ENCODE measurements around the gene AKT2. TPM values are rescaled to one million over a fixed set of nuclear protein-coding genes. Genes with fewer than 3 reads are reported as not detected.

AKT2 gene
- total and polyA plus RNA-seq, 10 of the 15 experiments (the other 5 are each of a cell fraction or from before 2014, with no cell fraction given), result 1.0 to 185 (median 71.5) TPM

- FAIRE-seq, result no peak
- no peaks in the 10 kb centered on the region for H3K9me3 ChIP-seq (replicated peaks; ENCODE audit: control insufficient read depth, insufficient read depth, low read length)
- RAD21 ChIA-PET (ENCODE audit: unreplicated experiment), result no interaction called here
- no peak for ATAC-seq
- WGBS (ENCODE audit: insufficient coverage, insufficient replicate concordance, low lambda C conversion rate, missing lambda C conversion rate), result 76% methylated on average over 10 of the region's 10 CpGs
- DNase-seq (ENCODE audit: low read depth, low spot score), result no peak
- H3K27ac ChIP-seq (ENCODE audit: control insufficient read depth, insufficient read depth), result no peak overlapping the region
- CTCF ChIA-PET, result interaction anchor here (1.1 kb wide), 1 partner anchor 25 kb away, joined by 3 read pairs; no protein-coding TSS in a partner anchor
- POLR2A ChIA-PET, result no interaction called here
- in situ Hi-C loops (cut with MboI), result no loop called here
- peaks cover 2% of the 10 kb centered on the region; the same call in 1 of the 2 replicates for H3K79me2 ChIP-seq (ENCODE audit: control insufficient read depth, insufficient read depth, low read length)
- no peak overlapping the region for H3K4me3 ChIP-seq
- H3K4me2 ChIP-seq (ENCODE audit: control insufficient read depth, insufficient read depth), result no peak overlapping the region
- H3K9ac ChIP-seq (ENCODE audit: control insufficient read depth, insufficient read depth, low read length), result no peak overlapping the region
- no peaks in the 10 kb centered on the region for H4K20me1 ChIP-seq (ENCODE audit: control insufficient read depth, insufficient read depth)
- H3K27me3 ChIP-seq (replicated peaks in 1 of 2; ENCODE audit: control insufficient read depth in 2 of 2, insufficient read depth in 2 of 2, low read length in 1 of 2), result no peaks in the 10 kb centered on the region
- SMC1A ChIA-PET (ENCODE audit: uncharacterized antibody, unreplicated experiment), result no interaction called here
- H3K36me3 ChIP-seq (ENCODE audit: control insufficient read depth in 2 of 2, insufficient read depth in 2 of 2, low read length in 1 of 2), result peaks cover 14 to 15% of the 10 kb centered on the region in 2 experiments; a peak in 3 of 4 replicates
- no peaks in the 10 kb centered on the region for H3K4me1 ChIP-seq (ENCODE audit: control insufficient read depth, insufficient read depth, low read length)
- no TSS peak for BruUV-seq (replicated peaks)
- intact Hi-C loops (cut with micrococcal nuclease; ENCODE audit: unreplicated experiment), result no loop called here
- H2AFZ ChIP-seq (ENCODE audit: control insufficient read depth, low read depth, low read length), result no peak overlapping the region
- TF ChIP-seq, protein P1, sequence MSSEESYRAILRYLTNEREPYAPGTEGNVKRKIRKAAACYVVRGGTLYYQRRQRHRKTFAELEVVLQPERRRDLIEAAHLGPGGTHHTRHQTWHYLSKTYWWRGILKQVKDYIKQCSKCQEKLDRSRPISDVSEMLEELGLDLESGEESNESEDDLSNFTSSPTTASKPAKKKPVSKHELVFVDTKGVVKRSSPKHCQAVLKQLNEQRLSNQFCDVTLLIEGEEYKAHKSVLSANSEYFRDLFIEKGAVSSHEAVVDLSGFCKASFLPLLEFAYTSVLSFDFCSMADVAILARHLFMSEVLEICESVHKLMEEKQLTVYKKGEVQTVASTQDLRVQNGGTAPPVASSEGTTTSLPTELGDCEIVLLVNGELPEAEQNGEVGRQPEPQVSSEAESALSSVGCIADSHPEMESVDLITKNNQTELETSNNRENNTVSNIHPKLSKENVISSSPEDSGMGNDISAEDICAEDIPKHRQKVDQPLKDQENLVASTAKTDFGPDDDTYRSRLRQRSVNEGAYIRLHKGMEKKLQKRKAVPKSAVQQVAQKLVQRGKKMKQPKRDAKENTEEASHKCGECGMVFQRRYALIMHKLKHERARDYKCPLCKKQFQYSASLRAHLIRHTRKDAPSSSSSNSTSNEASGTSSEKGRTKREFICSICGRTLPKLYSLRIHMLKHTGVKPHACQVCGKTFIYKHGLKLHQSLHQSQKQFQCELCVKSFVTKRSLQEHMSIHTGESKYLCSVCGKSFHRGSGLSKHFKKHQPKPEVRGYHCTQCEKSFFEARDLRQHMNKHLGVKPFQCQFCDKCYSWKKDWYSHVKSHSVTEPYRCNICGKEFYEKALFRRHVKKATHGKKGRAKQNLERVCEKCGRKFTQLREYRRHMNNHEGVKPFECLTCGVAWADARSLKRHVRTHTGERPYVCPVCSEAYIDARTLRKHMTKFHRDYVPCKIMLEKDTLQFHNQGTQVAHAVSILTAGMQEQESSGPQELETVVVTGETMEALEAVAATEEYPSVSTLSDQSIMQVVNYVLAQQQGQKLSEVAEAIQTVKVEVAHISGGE (CRISPR knock-in tag; IDR thresholded peaks at IDR 0.05), result no peak
- no peak for TF ChIP-seq HDGF (IDR thresholded peaks at IDR 0.05)
- TF ChIP-seq ZNF24 (IDR thresholded peaks at IDR 0.05), result no peak
- no peak for TF ChIP-seq MEF2A (IDR thresholded peaks at IDR 0.05; ENCODE audit: insufficient read depth, low read depth, low read length)
- TF ChIP-seq NR2C1 (IDR thresholded peaks at IDR 0.05), result no peak
- no peak for TF ChIP-seq GATAD2B (conservative IDR thresholded peaks at IDR 0.05; ENCODE audit: low read depth)
- no peak for TF ChIP-seq ATF2 (IDR thresholded peaks at IDR 0.05; ENCODE audit: low read length)
- TF ChIP-seq, protein P2, sequence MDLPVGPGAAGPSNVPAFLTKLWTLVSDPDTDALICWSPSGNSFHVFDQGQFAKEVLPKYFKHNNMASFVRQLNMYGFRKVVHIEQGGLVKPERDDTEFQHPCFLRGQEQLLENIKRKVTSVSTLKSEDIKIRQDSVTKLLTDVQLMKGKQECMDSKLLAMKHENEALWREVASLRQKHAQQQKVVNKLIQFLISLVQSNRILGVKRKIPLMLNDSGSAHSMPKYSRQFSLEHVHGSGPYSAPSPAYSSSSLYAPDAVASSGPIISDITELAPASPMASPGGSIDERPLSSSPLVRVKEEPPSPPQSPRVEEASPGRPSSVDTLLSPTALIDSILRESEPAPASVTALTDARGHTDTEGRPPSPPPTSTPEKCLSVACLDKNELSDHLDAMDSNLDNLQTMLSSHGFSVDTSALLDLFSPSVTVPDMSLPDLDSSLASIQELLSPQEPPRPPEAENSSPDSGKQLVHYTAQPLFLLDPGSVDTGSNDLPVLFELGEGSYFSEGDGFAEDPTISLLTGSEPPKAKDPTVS (IDR thresholded peaks at IDR 0.05; ENCODE audit: low read depth, low read length), result no peak
- no peak for TF ChIP-seq CBX3 (IDR thresholded peaks at IDR 0.05; ENCODE audit: borderline replicate concordance, low read depth)
- no peak for TF ChIP-seq FOXK2 (IDR thresholded peaks at IDR 0.05)
- no peak for TF ChIP-seq MTA2 (IDR thresholded peaks at IDR 0.05; ENCODE audit: low read depth)
- TF ChIP-seq IKZF1 (conservative IDR thresholded peaks at IDR 0.05), result no peak
- no peak for TF ChIP-seq SRF (IDR thresholded peaks at IDR 0.05; ENCODE audit: low read depth in 2 of 2, low read length in 2 of 2)
- no peak for TF ChIP-seq CEBPZ (IDR thresholded peaks at IDR 0.05; ENCODE audit: low read depth, low read length)
- no peak for TF ChIP-seq IRF3 (IDR thresholded peaks at IDR 0.05)
These were observed 35.9 kb downstream of the AKT2 start for GRCh38 chr19:40249201-40249600.

All from GM12878 (cell line).